CD4-positive, alpha-beta T cell treated with Interleukin-15 for 1 hour (primary cell): ENCODE results near the gene CCT7.

Experiments used
- DNase-seq: peaks from one replicate; pipeline ENCODE4 v3.0.0-alpha.2; 2020

CCT7 gene

DNA sequence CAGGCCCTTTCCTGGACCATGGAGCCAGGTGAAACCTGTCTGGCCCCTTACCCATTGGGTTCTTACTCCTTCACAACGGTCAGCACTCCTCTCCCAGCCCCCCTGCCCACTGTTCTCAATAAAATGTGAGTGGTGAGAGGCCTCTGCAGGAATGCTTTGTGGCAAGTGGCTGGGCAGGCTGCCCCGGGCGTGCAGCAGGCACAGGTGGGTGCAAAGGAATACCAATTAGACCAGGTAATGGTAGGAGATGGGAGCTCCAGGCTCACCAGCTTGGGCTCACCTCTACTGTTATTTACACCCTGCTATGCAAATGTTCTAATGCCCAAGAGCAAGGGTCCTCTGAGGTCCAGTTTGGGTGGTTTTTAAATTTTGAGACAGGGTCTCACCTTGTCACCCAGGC lies 7.0 kb upstream of the CCT7 start:
- no peak for DNase-seq

- no peak for DNase-seq
Observed at GRCh38 chr2:73228631-73229030, 5.5 kb upstream of the CCT7 start.

DNA sequence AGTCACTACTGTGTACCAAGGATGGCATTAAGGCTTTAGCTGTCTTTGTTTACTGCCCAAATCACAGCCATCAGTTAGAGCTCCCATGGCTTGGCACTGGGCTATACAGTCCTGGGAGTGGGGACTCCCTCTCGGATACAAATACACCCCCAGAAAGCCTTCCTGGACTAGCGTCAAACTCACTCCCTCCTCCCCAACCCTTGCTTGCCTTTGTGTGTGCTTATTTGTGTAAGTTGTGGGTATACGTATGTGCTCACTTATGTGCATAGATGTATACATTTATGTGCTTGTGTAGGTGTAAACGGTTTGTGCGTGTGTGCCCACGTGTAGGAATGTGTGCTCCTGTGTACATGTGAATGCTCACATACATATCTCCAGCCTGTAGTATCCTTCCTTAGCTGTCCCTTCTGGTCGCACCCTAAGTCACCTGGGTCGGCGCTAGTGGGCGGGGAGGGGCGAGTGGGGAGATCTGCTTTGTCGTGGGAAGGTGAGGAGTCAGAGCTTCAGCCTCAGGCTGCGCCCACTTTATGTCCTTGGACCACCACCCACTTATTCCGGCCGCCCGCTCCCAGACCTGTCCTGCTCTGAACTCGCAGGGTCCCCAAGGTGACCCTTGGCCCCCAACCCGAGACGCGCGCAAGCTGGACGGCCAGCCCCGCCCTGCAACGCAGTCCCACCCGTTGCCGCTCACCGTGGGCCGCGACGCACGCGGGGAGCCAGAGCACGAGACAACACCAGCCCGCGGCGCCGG lies 1.5 kb upstream of the CCT7 start:
- peak; percentile 20 for DNase-seq

GRCh38 chr2:73233154-73233931 lies 765 bp upstream of the CCT7 start, which contains the start of gene PRADC1:
Gene PRADC1 (minus strand): TSS chr2:73233239. CDS start chr2:73233160, 79 bp downstream.
- DNase-seq, result peak; percentile 97

- no peak for DNase-seq
Observed at GRCh38 chr2:73235315-73236028, 1.4 kb downstream of the CCT7 start.

- DNase-seq, result no peak
Observed at GRCh38 chr2:73237168-73237567, 3.1 kb downstream of the CCT7 start.

DNA sequence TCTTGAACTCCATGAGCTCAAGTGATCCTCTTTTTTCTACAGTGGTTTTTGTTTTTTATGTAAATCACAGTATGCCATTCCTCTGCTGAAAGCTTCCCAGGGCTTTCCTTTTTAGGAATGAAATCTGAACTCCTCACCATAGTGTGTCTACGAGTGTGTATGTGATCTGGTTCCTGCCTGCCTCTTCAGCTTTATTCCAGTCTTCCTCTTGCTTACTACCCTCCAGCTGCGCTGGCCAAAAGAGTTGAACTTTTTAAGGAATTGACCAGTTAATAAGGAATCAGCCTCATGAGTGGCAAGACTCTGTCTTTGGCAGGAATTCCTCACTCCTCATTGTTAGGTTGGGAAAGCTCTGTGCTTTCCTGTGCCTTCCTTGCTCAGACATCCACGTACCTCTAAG lies 4.0 kb downstream of the CCT7 start:
- no peak for DNase-seq

DNA sequence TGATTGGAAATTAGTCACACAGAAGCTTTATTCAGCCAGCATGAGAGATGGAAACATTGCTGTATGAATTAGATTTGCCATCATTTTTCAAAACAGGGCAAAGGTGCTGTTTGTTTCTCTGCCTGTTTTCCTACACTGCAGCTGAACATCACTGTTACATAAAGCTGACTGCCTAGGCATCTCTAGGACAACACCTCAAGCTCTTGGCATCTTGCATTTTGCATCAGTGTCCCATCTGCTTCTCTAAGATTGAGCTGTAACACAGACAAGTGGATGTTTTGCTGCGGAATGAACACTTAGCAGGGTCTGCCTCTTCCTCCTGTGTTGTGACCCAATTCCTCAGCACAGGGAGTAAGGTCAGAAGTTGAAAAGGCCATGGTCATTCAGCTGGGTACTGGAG lies 4.9 kb downstream of the CCT7 start:
- DNase-seq, result no peak

DNA sequence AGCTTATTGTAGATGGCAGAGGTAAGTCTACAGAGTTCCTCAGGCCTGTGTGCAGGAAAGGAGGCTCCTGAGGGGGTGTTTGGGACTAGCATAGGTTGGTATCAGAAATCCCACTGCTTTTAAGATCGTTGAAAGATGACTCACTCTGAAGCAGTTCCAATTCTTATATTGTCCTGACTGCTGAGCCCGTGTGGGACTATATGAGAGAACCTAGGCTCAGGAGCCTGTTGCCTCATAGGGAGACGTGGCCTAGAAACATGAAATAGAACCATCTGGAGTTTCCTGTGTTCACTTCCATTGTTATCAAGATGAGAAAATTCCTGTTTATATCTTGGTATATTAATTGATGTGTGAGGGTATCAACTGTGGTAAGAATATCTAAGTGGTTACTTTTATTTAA lies 5.7 kb downstream of the CCT7 start:
- no peak for DNase-seq

GRCh38 chr2:73243884-73244570 lies 9.9 kb downstream of the CCT7 start:
- DNase-seq, result no peak

DNA sequence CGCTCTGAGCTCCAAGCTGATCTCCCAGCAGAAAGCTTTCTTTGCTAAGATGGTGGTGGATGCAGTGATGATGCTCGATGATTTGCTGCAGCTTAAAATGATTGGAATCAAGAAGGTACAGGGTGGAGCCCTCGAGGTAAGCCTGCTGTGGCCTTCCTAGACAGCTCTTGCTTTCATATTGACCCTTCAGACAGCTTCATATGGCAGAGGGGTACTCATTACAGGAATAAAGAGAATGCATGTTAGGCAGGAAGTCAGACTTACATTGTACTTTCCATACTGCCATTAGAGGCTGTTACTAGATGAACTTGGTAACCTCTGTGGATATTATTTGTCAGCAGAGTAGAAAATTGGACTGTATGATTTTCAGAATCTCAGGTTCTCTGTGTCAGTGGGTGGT lies 10.5 kb downstream of the CCT7 start:
- DNase-seq, result no peak

DNA sequence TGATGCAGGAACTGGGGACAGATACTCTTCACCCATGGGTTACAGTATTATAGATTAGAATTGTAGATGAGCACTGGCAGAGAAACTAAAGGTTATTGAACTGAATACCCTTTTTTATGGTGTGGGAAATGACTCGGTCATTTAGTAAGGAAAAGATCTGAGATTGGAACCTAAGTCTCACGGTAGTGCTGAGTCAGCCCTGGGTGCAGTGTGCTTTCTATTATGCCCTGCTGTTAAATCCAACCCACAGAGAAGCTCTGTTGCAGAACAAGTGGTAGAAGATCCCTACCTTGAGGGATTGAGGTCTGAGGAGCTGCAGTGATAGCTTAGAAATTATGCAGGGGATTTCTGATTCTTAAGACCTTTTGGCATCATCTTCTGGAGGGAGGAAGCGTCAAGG lies 12.7 kb downstream of the CCT7 start:
- no peak for DNase-seq

GRCh38 chr2:73249636-73250035 lies 15.5 kb downstream of the CCT7 start:
- DNase-seq, result no peak

DNA sequence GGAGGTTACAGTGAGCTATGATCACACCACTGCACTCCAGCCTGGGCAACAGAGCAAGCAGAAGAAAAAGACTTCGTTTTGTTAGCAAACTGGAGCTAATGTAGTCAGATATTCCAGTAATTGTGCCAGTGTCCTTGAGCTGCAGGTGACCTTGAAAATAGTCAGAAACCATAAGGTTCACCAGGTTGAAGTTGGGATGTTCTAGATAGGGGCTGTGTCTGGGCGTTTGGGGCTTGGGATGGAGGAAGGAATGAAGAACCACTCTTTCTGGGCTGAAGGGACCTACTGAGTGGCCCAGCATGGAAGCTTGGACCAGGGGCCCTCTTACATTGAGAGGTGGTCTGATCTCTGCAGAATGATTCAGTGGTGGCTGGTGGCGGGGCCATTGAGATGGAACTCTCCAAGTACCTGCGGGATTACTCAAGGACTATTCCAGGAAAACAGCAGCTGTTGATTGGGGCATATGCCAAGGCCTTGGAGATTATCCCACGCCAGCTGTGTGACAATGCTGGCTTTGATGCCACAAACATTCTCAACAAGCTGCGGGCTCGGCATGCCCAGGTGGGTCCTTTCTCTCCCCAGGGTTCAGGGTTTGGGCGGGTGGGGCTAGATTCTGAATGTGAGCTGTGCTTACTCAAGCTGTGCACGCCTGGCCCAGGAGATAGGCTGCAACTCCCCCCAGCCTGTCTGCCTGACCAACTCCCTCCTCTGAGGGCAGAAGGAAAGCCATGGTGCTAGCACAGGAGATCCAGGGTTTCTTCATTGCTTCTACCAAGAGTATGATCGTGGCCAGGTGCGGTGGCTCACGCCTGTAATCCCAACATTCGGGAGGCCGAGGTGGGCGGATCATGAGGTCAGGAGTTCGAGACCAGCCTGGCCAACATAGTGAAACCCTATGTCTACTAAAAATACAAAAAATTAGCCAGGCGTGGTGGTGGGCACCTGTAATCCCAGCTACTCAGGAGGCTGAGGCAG lies 17.1 kb downstream of the CCT7 start:
- no peak for DNase-seq

GRCh38 chr2:73252238-73253027 lies 18.3 kb downstream of the CCT7 start:
- DNase-seq, result no peak

GRCh38 chr2:73253400-73253799 lies 19.3 kb downstream of the CCT7 start:
- DNase-seq, result no peak

DNA sequence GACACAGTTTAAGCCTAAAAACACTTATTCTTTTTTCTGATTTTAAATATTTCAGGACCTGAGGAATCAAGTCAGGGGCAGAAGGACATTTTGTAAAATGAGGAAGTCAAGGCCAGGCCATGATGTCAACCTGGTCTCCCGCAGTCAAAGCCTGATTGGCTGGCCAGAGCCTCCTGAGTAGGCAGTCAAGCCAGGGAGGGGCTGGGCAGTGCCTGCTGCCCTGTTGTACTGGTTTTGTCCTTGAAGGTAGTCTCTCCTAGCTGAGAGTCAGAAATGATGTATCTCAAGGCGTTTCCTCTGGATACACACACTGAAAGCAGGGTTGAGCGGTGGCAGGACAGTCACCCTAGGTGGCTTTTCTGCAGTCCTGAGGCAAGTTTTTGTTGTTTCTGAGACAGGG lies 19.8 kb downstream of the CCT7 start:
- DNase-seq, result peak; percentile 34

DNA sequence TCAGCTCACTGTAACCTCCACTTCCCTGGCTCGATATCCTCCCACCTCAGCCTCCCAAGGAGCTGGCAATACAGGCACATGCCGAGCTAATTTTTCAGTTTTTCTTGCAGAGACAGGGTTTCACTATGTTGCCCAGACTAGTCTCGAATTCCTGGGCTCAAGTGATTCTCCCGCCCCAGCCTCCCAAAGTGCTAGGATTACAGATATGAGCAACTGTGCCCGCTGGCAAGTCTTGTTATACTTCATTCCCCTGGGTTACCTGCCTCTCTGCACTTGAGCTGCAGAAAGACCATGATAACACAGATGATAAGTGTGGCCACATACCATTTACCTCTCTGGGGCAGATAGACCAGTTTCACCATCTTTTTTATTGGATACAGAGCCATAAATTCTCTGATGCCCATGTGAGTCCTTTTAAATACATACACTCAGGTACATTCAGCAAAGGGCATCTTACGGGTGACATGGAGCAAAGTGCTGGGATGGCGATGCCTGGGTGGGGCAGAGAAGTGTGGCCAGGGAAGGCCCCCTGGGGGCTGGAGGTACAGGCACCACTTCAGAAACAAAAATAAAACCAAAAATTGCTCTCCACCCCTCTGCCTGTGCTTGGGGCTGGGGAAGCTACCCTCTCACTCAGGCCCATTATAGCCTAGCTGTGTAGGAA lies 20.4 kb downstream of the CCT7 start:
- no peak for DNase-seq

DNA sequence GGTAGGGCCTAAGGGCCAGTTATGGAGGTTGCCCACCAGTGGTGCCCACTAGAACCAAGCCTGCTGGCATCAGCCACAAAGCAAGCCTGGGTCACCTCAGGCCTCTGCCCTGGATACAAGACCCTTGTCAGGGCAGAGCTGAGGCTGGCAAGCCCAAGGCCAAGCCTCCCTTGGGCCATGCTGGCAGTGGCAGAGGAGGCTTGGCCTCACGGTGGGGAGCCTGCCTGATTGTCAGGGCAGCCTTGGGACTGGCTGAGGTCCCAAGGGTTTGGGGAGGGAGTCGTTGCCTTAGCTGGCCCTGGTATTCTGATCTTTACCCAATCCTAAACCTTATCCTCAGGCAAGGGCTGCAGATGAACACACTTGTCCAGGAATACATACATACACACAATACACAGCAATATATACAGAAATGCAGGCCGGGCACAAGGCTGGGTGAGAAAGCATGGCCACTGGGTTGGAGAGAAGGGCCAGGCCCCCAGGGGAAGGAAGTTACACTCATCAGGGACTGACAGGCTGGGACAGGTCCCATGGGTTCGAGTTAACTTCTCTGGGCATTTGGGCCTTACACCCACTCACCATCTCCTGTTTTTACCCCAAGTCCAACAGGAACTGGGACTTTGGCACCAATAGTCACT lies 21.0 kb downstream of the CCT7 start:
- DNase-seq, result no peak
